ENCODE measurements around the gene PHLDB3.
"Not testable (repeated sequence)": the region's sequence is repeated elsewhere in the genome, so short reads cannot be mapped to it uniquely, and the experiment has no call there.

PHLDB3 gene

DNA sequence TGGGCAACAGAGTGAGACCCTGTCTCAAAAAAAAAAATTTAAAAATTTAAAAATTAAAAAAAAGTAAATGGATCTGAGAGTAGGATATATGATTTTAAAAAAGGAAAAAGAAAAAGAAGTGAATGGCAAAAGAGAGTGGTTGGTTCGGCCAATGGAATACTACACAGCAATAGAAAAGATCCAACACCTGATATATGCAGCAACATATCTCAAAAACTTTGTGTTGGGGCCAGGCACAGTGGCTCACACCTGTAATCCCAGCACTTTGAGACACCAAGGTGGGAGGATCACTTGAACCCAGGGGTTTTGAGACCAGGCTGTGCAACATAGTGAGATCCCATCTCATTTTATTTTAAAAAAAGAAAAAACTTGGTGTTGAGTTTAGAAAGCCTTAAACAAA lies 37.8 kb downstream of the PHLDB3 start:
- DNase-seq = no peak

DNA sequence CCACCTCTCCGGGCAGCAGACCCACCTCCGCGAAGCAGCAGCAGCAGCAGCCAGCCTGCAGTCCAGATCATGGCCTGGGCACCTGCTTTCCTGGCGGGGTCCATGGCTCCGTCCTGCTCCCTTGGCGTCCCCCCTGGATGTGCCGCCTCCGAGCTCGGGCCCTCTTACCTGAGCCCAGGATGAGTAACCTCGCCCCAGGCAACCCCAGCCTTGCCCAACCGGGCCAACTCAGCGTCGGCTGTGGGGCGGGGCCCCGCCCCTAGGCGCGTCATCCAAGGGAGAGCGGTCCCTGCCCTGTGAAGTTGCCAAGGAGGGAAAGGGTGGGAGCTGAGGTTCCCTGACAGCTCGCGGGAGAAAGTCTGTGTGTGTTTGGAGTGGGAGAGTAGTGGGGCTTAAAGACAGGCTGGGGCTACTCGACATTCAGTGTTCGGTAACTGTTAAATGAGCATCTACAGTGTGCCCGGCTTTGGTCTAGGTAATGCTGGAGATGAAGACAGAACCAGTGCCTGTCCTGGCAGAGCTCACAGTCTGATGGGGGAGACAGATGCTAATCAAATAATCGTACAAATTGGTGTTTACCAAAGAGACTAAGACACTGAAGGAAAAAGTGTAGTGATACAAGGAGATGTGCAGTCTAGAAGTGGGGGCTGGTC lies 39.0 kb downstream of the PHLDB3 start, which contains the start of gene LYPD3:
Gene LYPD3, minus strand, starts transcription at position 141 of the 653 bp plus-strand sequence. Its CDS starts 37 bp downstream, at position 104.
- peak in 1 of 2 donors; percentile 60 for DNase-seq

DNA sequence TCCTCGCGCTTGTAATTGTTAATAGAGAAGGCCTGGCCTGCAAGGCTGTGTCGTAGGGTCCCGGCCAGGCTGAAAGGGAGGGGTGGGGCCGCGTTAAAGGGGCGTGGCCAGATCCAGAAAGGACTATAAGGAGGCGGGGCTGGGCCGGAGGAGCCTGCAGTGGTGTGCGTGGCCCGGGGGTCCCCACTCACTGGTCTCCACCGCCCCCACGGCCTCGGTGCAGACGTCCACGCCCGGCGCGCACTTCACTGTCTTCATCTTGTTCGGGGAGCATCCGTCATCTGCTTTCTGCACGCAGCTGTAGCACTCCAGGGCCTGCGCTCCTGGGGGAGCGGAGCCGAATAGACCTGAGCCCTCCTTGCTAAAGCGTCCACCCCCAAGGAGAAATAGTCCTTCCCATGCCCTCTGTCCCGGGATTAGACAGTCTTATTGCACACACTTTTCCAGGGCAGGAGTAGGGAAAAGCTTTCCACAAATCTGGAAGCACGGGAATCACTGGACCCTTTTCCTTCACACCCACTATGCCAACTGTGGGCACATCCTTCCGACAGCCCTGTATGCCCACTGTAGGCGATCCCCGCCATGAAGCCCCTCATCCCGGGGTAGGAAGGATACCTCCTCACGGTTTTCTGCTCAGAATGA lies 40.3 kb downstream of the PHLDB3 start:
- DNase-seq = no peak

DNA sequence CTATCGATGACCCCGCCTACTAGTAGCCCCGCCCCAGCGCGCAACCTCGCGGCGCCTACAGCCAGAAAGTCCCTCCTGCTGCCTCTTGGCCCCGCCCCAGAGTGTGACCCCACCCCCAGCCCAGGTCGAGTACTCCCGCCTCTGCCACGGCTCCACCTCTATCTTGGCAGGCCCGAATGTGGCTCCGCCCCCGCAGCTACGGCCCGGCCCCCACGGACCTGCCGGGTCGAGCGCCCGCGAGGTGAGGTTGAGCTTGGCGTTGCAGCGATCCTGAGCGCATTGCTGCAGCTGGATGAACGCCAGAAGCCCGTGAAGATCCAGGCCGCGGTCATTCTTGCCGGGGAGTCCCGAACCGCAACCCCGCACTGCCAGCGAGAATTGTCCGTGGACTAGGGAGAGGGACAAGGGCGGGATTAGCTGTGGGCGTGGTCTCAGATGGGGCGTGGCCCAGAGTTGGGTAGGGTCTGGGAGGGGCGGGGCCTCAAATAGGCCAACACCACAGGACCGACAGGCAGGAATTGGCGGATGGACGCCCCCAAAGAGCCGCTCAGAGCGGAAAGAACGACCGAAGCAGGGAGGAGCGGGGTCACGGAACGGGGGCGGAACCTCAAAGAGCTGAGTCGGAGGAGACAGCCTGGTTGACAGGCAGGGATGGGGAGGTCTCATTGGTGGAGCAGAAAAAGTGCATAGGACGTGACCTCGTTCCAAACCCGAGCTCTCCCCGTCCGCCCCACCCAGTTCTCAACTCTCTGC lies 41.0 kb downstream of the PHLDB3 start:
- DNase-seq = peak; percentile 99

DNA sequence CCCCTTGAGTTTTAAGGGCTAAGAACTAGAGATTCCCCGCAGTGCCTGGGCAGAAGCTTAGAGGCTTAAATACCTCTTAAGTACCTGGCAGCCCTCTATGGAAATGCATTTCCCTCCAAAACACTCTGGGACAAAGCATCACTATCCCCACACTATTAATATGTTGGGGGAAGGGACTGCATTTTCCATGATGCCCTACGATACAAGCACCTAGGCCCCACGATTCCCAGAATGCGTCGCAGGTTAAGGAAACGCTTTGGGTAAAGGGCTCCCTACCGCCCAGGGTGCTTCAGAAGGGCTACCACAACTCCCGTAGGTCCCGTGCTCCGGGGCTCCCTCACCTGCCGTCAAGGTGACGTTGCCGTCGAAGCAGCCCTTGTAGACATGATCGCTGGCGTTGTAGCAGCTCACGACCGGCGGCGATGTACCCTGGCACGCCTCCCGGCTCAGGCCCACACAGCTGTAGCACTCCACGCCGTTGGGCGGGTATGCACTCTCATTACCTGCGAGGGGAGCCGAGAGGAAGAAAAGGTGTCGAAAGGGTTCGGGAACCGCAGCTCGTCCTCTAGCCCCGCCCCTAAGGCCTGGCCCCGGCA lies 41.7 kb downstream of the PHLDB3 start:
- DNase-seq = no peak

DNA sequence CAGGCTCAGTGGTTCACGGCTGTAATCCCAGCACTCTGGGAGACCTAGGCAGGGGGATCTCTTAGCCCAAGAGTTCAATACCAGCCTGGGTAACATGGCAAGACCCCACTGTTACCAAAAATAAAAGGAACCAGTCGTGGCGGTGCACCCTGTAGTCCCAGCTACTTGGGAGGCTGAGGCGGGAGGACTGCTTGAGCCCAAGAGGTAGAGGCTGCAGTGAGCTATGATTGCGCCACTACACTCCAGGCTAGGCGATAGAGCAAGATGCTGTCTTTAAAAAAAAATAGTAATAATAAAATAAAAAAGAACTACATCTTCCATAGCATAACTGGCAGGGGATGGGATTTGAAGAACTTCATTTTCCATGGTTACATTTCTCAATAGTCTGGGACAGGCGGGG lies 42.2 kb downstream of the PHLDB3 start:
- DNase-seq = no peak

DNA sequence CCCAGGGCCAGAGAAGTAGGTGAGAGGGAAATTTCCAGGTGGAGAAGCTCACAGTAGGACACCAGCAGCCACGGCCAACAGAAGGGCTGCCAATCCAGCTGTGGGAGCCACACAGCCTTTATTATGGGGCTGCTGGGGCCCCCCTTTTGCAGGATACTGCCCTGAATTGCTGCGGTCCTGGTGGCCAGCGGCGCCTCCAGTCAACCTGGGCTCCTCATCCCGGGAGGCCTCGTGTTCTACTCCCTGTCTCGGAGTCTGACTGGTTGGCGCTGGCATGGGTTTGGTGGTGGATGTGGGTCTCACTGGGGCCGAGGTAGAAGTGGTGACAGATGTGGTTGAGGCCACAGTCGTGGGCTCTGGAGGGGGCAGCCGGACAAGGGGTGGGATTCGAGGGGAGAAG lies 43.2 kb downstream of the PHLDB3 start:
- no peak for DNase-seq

DNA sequence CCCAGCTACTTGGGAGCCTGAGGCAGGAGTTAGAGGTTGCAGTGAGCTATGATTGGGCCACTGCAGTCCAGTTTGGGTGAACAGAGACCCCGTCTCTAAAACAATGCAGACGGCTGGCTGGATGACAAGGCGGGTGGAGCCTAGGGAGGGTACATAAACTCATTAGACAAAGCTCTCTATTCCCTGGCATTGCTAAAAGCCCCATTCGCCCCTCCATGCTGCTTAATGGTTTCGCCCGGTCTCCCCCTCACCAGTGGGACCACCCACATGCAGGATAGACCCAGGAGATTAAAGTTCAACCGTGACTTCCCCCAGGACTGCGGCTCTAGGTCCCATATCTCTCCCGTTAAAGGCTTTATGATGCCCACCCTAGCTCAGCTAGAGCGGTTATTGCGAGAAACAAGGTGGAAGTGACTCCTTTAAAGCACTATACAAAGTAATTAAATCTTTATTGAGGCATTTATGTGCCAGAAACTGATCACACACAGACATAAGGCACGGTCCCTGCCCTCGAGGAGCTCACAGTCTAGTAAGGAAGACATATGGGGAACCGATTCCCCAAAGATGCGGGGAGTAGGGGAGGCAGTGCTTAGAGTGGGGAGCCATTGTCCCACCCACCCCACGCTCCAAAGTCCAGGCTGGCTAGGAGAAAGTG lies 44.1 kb downstream of the PHLDB3 start:
- DNase-seq = no peak

DNA sequence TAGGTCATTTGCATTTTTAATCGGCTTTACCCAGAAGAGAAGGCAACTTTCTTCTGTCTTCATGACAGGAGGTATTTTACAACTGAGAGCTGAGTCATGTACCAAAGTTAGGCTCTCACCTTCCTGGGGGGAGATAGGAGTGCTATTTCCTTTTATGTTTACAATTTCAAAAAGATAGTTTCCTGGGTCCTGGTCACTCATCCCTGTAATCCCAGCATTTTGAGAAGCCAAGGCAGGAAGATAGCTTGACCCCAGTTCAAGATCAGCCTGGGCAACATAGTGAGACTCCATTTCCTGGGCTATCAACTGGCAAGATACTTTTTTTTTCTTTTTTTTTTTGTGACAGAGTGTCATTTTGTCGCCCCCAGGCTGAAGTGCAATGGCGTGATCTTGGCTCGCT lies 46.7 kb downstream of the PHLDB3 start:
- DNase-seq = no peak

DNA sequence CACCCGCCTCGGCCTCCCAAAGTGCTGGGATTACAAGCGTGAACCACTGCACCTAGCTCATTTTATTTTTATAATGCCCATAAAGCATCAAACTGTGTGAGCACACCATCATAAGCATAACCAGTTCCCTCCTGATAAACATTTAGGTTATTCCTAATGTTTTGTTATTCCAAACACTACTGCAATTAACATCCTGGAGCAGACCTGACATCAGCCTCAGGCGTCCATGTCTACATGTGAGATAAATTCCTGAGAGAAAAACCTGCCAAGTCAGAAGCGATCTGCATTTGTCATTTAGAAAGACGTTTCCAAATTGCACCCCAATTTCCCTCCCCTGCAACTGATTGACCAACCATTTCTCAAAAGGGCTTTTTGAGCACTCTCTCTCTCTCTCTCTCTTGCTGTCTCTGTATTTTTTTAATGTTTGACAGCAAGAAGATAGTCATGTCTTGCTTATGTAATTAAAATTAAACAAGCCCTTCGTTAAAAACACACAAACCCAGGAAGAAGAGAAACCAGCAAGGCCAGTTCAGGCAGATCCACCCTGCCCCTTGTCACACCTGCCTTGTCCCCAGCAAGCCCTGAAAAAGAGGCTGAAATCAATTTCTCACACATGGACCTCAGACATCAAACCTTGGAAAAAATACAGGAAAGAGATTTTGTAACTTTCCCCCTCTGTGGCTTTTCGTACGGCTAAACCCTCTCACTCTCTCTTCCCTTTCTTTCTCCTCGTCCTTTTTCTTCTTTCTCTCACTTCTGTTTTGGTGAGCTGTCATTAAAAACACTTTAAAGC lies 49.0 kb downstream of the PHLDB3 start:
- DNase-seq = no peak

DNA sequence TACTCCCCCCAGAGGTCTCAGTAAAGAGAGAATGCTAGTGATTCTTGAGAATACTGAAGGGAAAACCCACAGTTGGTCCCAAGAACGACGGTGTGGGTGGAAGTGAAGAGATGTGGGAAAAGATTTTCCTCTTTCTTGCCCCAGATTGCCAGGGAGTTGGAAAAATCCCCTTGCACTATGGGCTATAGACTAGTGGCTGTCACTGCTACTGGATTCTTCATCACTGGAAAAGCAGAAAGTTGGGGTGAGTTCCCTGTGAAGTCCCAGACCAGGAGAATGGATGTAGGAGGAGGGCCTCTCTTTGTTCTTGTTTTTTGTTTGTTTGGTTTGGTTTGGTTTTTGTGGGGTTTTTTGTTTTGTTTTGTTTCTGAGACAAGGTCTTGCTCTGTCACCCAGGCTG lies 50.5 kb downstream of the PHLDB3 start:
- DNase-seq = no peak

DNA sequence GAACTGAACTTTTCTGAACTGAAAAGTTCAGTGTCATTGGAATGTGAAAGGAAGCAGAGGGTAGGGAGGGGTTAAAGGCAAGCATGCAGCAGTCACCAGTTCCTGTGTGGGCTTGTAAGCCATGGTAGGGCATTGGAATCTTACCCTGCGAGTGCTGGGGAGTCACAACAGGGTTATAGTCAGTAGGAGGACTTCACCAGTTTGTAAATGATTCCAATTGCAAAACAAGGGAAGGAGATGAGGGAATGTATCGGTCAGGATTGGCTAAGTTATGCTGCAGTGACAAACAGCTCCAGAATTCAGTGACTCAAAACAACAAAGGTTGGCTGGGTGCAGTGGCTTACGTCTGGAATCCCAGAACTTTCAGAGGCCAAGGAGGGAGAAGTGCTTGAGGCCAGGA lies 52.0 kb downstream of the PHLDB3 start:
- DNase-seq = no peak

DNA sequence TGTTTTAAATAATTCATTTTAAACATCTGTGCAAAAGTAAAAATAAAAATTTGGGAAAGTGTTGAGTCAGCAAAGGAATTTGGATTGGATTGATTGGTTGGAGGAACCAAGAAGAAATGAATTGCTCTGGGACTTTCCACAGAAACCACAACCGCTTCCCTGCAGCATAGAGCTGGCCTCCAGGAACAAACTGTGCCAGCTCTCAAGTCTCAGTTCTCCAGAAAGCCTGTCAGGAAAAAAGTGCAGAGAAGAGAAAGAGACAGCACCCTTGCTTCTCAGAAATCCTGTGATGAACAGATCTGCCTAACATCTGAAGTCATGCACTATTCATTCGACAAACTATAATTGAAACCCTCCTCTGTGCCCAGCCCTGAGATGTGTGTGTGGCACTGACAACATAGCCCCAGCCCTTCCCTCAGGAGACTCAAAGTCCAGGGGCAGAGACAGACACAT lies 54.0 kb downstream of the PHLDB3 start:
- no peak for DNase-seq

DNA sequence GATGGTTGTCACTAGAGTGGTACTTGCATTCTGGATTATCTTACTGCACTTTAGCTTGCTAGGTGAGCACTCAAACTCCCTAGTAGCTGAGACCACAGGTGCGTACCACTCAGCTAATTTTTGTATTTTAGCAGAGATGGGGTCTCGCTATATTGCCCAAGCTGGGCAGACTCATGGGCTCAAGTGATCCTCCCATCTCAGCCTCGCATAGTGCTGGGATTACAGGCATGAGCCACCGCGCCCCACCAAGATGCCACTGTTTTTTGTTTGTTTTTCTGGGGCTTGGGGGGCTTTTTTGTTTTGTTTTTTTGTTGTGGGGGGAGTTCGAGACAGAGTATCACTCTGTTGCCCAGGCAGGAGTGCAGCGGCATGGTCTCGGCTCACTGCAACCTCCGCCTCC lies 56.9 kb downstream of the PHLDB3 start:
- DNase-seq = no peak

DNA sequence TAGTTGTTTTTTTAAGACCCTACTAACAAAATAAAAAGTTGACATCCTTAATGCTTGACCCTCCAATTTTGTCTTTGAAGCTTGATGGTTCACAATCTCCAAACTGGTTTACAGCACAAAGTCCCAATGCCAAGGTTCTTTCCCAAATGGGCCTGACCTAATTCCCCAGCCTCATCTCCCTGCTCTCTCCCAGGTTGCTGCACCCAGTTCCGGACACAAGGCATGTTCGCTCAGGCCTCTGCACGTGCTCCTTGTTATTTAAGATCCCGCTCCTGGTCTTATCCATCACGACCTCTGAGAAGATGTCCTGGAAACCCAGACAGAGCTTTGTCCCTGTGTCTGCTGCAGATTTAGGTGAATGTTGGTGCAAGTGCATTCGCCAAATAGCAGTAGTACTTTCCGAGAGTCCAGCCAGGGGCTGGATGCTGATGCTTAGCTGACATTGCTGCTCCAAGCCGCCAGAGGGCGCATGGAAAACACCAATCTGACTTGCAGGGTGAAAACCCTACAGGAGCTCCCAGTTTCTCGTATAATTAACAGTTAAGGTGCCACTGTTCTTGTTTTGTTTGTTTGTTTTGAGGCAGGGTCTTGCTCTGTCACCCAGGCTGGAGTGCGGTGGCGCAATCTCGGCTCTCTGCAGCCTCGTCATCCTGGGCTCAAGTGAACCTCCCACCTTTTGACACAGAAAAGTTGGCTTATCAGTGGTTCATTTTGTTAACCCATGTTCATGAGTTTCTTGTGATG lies 57.6 kb downstream of the PHLDB3 start:
- DNase-seq = peak; percentile 82 to 83

DNA sequence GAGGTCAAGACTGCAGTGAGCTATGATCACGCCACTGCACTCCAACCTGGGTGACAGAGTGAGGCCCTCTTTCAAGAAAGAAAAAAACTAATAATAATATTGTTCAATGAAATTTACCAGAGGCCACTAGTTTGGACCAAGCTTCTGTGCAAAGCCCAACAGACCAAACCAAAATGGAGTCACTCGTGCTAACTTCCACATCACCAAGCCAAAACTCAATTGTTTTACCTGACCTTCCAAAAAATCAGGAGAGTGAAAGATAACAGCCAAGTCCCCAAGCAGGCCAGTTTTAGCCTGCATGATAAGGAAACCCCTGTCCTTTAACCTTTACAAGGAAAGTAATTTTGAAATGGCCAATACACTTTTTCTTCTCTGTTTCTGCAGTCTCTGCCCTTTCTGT lies 59.1 kb downstream of the PHLDB3 start:
- no peak for DNase-seq

DNA sequence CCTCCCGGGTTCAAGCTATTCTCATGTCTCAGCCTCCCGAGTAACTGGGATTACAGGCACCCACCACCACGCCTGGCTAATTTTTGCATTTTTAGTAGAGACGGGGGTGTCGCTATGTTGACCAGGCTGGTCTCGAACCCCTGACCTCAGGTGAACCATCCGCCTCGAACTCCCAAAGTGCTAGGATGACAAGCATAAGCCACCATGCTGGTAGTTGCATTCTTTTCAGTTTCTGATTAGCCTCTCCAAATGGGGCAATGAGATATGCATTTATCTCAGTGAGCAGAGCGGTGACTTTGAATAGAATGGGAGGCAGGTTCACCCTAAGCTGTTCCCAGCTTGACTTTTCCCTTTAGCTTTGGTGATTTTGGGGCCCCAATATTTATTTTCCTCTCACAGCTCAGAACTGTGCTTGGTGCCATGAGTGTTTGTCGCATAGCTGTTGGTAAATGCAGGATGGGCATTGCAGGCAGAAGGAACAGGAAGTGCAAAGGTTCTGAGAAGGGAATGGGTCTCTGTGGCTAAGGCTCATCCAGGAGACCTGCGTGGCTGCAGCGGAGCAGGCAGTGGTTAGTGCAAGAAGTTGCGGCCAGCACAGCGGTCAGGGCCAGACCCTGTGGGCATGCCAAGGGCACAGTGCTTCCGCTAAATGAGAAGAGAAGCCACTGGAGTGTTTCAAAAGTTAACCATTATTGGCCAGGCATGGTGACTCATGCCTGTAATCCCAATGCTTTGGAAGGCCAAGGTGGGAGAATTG lies 59.8 kb downstream of the PHLDB3 start:
- no peak for DNase-seq

DNA sequence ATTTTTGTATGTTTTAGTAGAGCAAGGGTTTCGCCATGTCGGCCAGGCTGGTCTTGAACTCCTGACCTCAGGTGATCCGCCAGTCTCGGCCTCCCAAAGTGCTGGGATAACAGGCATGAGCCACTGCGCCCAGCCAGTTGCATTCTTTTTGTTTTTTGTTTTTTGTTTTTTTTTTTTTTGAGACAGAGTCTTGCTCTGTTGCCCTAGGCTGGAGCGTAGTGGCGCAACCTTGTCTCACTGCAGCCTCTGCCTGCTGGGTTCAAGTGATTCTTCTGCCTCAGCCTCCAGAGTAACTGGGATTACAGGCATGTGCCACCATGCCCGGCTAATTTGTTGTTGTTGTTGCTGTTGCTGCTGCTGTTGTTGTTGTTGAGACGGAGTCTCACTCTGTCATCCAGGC lies 60.5 kb downstream of the PHLDB3 start:
- not testable (repeated sequence) for DNase-seq

DNA sequence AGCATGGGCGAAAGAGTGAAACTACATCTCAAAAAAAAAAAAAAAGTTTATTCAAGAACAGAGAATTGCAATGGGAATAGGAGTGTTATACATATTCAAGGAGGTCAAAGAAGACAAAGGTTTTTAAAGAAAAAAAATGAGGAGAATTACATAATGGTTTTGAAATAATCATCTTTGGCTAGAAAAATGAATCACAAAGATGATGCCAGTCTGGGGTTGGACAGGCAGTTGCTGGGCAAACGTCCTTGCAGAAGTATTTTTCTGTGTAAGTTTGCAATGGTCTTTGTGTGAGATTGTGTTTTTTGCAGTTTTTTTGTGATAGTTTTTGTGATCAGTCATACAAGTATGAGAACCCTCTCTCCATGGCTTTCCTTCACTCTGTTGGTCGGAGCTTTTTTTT lies 62.8 kb downstream of the PHLDB3 start:
- DNase-seq = no peak

DNA sequence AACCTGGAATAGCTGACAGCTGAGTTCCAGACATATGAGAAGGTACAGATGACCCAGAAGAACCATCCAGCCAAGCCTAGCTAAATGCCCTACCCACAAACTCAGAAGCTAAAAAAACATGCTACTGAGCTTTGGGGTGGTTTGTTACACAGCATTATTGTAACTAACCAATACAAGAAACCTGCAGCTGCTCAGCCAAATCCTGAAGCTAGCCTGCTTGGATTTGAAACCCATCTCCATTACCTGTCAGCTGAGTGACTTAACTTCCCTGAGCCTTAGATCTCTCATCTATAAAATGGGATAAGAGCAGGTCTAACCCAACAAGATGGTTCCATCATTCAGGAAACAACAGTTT lies 64.9 kb downstream of the PHLDB3 start:
- no peak for DNase-seq

All from CD4-positive, alpha-beta T cell treated with Interleukin-4 for 1 hour (primary cell).